Measurements from ENCODE around the gene ARHGAP24. TPM values are rescaled to one million over a fixed set of nuclear protein-coding genes. Genes with fewer than 3 reads are reported as not detected.
"Not testable (repeated sequence)": the region's sequence is repeated elsewhere in the genome, so short reads cannot be mapped to it uniquely, and the experiment has no call there.

The ARHGAP24 gene
- total RNA-seq, 1 donor from 2014 or later = 17.8 TPM

- Mint-ChIP-seq H3K4me1 (ENCODE audit: low read depth) (peaks cover 2% of the 10 kb centered on the region), H3K9me3 (ENCODE audit: low read depth) (no peaks in the 10 kb centered on the region), H3K4me3 (ENCODE audit: low read depth) (no peak overlapping the region), H3K36me3 (ENCODE audit: insufficient read depth) (no peaks in the 10 kb centered on the region), H3K27ac (no peak overlapping the region), H3K27me3 (no peaks in the 10 kb centered on the region)
- DNase-seq (ENCODE audit: low spot score, unreplicated experiment) = no peak
- TF ChIP-seq, protein P1, sequence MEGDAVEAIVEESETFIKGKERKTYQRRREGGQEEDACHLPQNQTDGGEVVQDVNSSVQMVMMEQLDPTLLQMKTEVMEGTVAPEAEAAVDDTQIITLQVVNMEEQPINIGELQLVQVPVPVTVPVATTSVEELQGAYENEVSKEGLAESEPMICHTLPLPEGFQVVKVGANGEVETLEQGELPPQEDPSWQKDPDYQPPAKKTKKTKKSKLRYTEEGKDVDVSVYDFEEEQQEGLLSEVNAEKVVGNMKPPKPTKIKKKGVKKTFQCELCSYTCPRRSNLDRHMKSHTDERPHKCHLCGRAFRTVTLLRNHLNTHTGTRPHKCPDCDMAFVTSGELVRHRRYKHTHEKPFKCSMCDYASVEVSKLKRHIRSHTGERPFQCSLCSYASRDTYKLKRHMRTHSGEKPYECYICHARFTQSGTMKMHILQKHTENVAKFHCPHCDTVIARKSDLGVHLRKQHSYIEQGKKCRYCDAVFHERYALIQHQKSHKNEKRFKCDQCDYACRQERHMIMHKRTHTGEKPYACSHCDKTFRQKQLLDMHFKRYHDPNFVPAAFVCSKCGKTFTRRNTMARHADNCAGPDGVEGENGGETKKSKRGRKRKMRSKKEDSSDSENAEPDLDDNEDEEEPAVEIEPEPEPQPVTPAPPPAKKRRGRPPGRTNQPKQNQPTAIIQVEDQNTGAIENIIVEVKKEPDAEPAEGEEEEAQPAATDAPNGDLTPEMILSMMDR (IDR thresholded peaks at IDR 0.05; ENCODE audit: unreplicated experiment) = no peak
Measured at GRCh38 chr4:85644061-85644460, 169.1 kb downstream of the ARHGAP24 start.

GRCh38 chr4:85650908-85651307 is 176.0 kb downstream of the ARHGAP24 start:
- Mint-ChIP-seq H3K4me3 (ENCODE audit: low read depth) (no peak overlapping the region), H3K4me1 (ENCODE audit: low read depth) (no peaks in the 10 kb centered on the region), H3K9me3 (ENCODE audit: low read depth) (no peaks in the 10 kb centered on the region), H3K27ac (no peak overlapping the region), H3K36me3 (ENCODE audit: insufficient read depth) (no peaks in the 10 kb centered on the region), H3K27me3 (no peaks in the 10 kb centered on the region)
- DNase-seq (ENCODE audit: low spot score, unreplicated experiment) = no peak
- TF ChIP-seq, protein P1 (IDR thresholded peaks at IDR 0.05; ENCODE audit: unreplicated experiment) = no peak

GRCh38 chr4:85656759-85657505 is 182.0 kb downstream of the ARHGAP24 start:
- Mint-ChIP-seq H3K9me3 (ENCODE audit: low read depth) (no peaks in the 10 kb centered on the region), H3K4me1 (ENCODE audit: low read depth) (no peaks in the 10 kb centered on the region), H3K27me3 (no peaks in the 10 kb centered on the region), H3K36me3 (ENCODE audit: insufficient read depth) (no peaks in the 10 kb centered on the region), H3K27ac (no peak overlapping the region), H3K4me3 (ENCODE audit: low read depth) (no peak overlapping the region)
- TF ChIP-seq, protein P1 (IDR thresholded peaks at IDR 0.05; ENCODE audit: unreplicated experiment) = no peak
- DNase-seq (ENCODE audit: low spot score, unreplicated experiment) = no peak

DNA sequence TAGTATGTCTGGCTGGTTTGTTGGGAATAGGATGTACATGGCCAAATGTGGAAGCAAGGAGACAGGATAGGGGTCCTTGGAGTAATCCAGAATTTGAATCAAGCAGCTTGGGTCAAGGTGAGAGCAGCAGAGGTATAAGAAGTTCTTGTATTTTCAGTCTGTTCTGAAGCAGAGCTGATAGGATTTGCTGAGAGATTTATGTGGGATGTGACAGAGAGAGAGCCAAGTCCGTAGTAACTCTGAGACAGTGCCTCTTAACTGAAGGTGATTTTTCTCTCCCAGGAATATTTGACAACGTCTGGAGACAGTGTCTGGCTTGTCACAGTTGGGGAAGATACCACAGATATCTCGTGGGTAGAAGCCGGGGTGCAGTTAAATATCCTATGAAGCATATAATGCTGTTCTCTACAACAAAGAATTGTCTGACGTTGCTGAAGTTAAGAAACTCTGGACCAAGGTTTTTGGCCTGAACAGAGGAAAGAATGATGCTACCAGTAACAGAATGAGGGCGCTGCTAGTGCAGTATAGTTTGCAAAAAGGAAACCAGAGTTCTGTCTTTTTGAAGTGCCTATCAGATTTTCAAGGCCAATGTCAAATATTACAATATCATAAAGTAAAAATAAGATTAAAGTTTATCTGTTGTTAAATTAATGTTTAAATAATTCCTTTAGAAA is 184.0 kb downstream of the ARHGAP24 start:
- no peak overlapping the region for H3K4me3 Mint-ChIP-seq (ENCODE audit: low read depth)

DNA sequence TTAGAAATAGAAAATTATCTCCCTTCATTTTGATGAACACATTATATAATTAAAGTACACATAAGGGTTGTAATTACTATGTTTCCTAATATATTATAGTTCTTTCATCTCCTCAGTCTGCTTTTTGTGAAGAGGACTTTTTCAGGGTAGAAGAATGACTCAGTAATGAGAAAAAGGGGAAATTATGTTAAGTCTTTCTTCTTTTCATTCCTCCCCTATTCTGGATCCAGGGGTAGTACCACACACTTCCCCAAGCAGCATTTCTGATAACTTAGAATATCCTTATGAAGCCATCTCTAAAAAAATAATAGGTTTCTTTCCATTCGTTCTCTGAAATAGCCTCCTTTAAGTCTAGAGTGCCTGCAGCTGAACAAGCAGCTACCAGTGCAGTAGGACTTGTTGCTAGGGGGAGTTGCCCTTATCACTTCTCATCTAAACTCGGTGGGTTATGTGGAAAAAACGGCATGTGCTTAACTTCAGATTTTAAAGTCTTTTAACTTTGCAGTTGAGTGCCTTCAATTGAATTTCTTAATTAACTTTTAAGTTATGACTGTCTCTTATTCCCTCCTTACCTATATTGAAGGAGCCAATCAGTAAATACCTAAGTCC is 184.8 kb downstream of the ARHGAP24 start:
- Mint-ChIP-seq H3K36me3 (ENCODE audit: insufficient read depth) (no peaks in the 10 kb centered on the region), H3K27ac (no peak overlapping the region), H3K9me3 (ENCODE audit: low read depth) (no peaks in the 10 kb centered on the region), H3K27me3 (no peaks in the 10 kb centered on the region), H3K4me3 (ENCODE audit: low read depth) (no peak overlapping the region), H3K4me1 (ENCODE audit: low read depth) (no peaks in the 10 kb centered on the region)
- DNase-seq (ENCODE audit: low spot score, unreplicated experiment) = no peak
- TF ChIP-seq, protein P1 (IDR thresholded peaks at IDR 0.05; ENCODE audit: unreplicated experiment) = no peak

More for the DNA sequence above, 184.0 kb downstream of the ARHGAP24 start:
- TF ChIP-seq, protein P1 (IDR thresholded peaks at IDR 0.05; ENCODE audit: unreplicated experiment) = no peak
- H3K27ac Mint-ChIP-seq = no peak overlapping the region
- no peaks in the 10 kb centered on the region for H3K9me3 Mint-ChIP-seq (ENCODE audit: low read depth)
- no peaks in the 10 kb centered on the region for H3K4me1 Mint-ChIP-seq (ENCODE audit: low read depth)
- no peak for DNase-seq (ENCODE audit: low spot score, unreplicated experiment)
- H3K36me3 Mint-ChIP-seq (ENCODE audit: insufficient read depth) = no peaks in the 10 kb centered on the region
- H3K27me3 Mint-ChIP-seq = no peaks in the 10 kb centered on the region

DNA sequence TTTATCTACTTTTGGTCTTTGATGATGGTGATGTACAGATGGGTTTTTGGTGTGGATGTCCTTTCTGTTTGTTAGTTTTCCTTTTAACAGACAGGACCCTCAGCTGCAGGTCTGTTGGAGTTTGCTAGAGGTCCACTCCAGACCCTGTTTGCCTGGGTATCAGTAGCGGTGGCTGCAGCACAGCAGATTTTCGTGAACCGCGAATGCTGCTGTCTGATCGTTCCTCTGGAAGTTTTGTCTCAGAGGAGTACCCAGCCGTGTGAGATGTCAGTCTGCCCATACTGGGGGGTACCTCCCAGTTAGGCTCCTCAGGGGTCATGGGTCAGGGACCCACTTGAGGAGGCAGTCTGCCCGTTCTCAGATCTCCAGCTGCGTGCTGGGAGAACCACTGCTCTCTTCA is 191.7 kb downstream of the ARHGAP24 start:
- H3K9me3 Mint-ChIP-seq (ENCODE audit: low read depth) = peaks cover 24% of the 10 kb centered on the region
- H3K27me3 Mint-ChIP-seq; H3K36me3 Mint-ChIP-seq (ENCODE audit: insufficient read depth); DNase-seq (ENCODE audit: low spot score, unreplicated experiment); H3K27ac Mint-ChIP-seq; H3K4me3 Mint-ChIP-seq (ENCODE audit: low read depth); H3K4me1 Mint-ChIP-seq (ENCODE audit: low read depth): not testable (repeated sequence)

All from progenitor cell of endocrine pancreas (in vitro differentiated cells).